GM18951 (cell line): Measurements from ENCODE around the gene DHFR2.
"Not testable (repeated sequence)": the region's sequence is repeated elsewhere in the genome, so short reads cannot be mapped to it uniquely, and the experiment has no call there.

Experiments used
- POLR2A ChIP-seq: IDR thresholded peaks from 4 replicates; pipeline ENCODE4 v1.6.1; 2011; ENCODE audit warnings: mild to moderate bottlenecking; ENCODE audit not compliant: insufficient read length, insufficient read depth; ENCODE audit errors: extremely low read depth
- in situ Hi-C: fragments of 300-500 bp; cut with MboI; formaldehyde crosslinking; loops from one replicate; pipeline ENCODE4 v1.12.0; 2022; ENCODE audit warnings: low sequenced_read_pairs, mixed read lengths, inconsistent platforms; ENCODE audit not compliant: unreplicated experiment

The DHFR2 gene

GRCh38 chr3:94062513-94063404 is at the start of gene DHFR2, which contains the start of gene NSUN3:
Gene DHFR2 (minus strand): TSS chr3:94062916. CDS start chr3:94061511, 1,405 bp downstream.
Gene NSUN3 (plus strand): TSS chr3:94063061. CDS start chr3:94063127, 66 bp downstream.
- peak; percentile 77 for TF ChIP-seq POLR2A
- in situ Hi-C loops: no loop called here

- in situ Hi-C loops: no loop called here
- TF ChIP-seq POLR2A: no peak
These were observed 48.1 kb upstream of the DHFR2 start for GRCh38 chr3:94110854-94111253.

- in situ Hi-C loops: not testable (repeated sequence)
These were observed 47.5 kb upstream of the DHFR2 start for GRCh38 chr3:94110232-94110631.

- no peak for TF ChIP-seq POLR2A
- in situ Hi-C loops: no loop called here
These were observed 43.6 kb upstream of the DHFR2 start for GRCh38 chr3:94106268-94106667.

GRCh38 chr3:94101860-94102259 is 39.1 kb upstream of the DHFR2 start:
- no peak for TF ChIP-seq POLR2A
- in situ Hi-C loops: no loop called here

- in situ Hi-C loops: no loop called here
- no peak for TF ChIP-seq POLR2A
These were observed 36.6 kb upstream of the DHFR2 start for GRCh38 chr3:94099311-94099710.

- TF ChIP-seq POLR2A: no peak
- in situ Hi-C loops: no loop called here
These were observed 35.7 kb upstream of the DHFR2 start for GRCh38 chr3:94098452-94098851.

GRCh38 chr3:94095111-94095510 is 32.4 kb upstream of the DHFR2 start:
- in situ Hi-C loops: no loop called here
- TF ChIP-seq POLR2A: no peak

- in situ Hi-C loops: no loop called here
These were observed 30.4 kb upstream of the DHFR2 start for GRCh38 chr3:94093151-94093550.

GRCh38 chr3:94092086-94092485 is 29.4 kb upstream of the DHFR2 start:
- no peak for TF ChIP-seq POLR2A
- in situ Hi-C loops: no loop called here

More at GRCh38 chr3:94093151-94093550, 30.4 kb upstream of the DHFR2 start:
- no peak for TF ChIP-seq POLR2A

- in situ Hi-C loops: no loop called here
- no peak for TF ChIP-seq POLR2A
These were observed 26.4 kb upstream of the DHFR2 start for GRCh38 chr3:94089126-94089525.

GRCh38 chr3:94083261-94083660 is 20.5 kb upstream of the DHFR2 start:
- no peak for TF ChIP-seq POLR2A
- in situ Hi-C loops: no loop called here

GRCh38 chr3:94082391-94082937 is 19.7 kb upstream of the DHFR2 start:
- in situ Hi-C loops: no loop called here
- TF ChIP-seq POLR2A: no peak

GRCh38 chr3:94081884-94082283 is 19.2 kb upstream of the DHFR2 start:
- in situ Hi-C loops: no loop called here
- TF ChIP-seq POLR2A: no peak

GRCh38 chr3:94080552-94080951 is 17.8 kb upstream of the DHFR2 start:
- in situ Hi-C loops: not testable (repeated sequence)
